Ramos (cell line): ENCODE data around the gene ZNF222.

Source experiments
- in situ Hi-C: fragments of 300-500 bp; cut with MboI; formaldehyde crosslinking; loops from one replicate; pipeline ENCODE4 v1.14.3; 2022; ENCODE audit warnings: low sequenced_read_pairs; ENCODE audit not compliant: unreplicated experiment

ZNF222 gene

DNA sequence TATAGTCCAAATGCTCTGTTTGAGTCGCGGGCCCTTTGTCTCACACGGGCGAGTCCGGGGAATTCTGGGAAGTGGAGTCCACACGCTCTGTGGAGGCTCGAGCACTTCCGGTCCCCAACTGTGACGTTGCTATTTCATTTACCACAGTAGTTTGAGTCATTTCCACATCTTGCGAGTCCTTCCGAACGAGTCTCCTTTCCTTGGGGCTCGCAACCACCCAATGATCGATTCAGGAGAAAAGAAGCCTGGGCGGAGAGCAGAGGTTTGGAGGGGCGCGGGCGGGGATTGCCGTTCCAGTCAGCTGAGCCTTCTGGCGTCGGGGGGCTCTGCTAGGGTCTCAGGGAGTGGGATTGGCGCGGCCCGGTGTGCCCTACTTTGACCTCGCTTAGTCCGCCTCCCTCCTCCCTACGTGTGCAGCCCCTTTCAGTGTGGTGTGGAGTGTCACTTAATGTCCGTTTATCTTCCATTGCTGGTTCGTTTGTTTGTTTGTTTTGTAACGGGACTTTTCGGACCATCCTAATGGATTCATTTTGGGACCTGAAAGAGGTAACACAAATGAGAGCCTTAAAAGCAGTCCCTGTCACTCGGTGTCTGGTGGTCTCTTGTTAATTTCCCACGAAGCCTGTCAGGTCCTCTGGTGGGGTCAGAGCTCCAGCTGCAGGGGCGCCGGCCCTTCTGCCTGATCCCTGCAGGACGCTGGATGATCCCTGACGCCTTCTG lies at the start of gene ZNF222:
ZNF222 (plus strand) TSS at position 163 of the 720 bp plus-strand sequence; CDS start at position 221, 58 bp downstream.
- in situ Hi-C loops = no loop called here

DNA sequence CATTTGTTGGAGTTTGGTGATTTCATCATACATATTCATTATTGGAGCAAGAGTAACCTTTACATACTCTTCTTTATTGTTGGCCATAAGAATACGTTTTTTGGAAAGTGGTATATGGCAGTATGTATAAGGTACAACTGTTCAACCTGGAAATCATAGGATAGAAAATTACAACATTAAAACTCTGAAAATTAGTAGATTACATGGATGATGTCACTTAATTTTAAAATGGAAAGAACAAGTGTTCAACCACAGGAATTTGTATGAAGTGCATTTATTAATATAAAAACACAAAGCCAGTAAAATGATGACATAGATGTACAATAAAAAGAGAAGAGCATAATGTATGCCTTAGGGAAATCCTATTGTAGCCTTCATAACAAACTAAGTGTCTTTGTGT lies 48.4 kb upstream of the ZNF222 start:
- in situ Hi-C loops = no loop called here

DNA sequence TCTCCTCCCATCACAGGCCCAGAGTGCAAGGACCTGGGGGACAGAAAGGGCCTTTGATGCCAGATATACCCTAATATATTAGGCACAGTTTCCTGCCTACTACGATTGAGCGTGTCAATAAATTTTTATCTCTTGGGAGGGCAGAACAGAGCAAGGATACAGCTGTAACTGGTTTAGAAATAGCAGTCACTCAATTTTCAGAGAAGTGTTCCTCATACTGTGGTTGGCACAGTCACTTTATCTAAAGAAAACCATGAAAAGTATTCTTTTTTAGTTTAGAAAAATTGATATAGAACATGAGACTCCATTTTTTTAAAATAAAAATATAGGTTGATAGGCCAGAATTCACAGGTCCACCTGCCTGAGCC lies 41.7 kb upstream of the ZNF222 start:
- in situ Hi-C loops = no loop called here

DNA sequence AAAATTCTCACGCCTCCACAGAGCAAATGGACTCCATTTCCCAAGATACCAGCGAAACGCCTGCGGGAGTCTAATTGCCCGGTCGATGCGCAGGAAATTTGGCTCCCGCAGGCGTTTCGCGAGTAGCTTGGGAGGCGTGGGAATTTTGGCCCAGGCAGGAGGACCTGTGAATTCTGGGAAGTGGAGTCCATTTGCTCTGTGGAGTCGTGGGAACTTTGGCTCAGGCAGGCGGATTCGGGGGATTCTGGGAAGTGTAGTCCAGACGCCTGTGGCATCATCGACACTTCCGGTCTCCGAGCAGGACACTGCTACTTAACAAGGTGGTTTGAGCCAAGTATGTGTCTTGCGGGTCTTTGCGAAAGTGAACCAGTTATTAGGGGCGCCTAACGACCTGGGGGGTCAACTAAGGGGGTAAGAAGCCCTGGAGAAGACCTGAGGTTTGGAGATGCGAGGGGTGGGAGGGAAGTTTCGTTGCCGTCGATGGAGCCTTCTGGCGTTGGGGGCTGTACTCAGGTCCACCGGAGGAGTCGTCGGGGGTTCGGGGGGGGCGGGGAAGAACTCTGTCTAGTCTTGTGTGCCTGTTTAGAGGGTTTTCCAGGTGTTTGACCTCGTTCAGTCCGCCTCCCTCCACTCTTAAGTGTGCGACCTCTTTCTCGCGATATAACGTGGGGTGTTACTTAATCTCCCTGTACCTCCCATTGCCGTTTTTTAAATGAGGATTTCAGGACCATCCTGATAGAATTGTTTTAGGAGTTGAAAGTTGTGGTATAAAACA lies 41.1 kb upstream of the ZNF222 start, which contains the start of gene ZNF155:
ZNF155 (plus strand) TSS at position 277 of the 775 bp plus-strand sequence. CDS start 4,356 bp downstream, outside the sequence.
- in situ Hi-C loops = no loop called here

DNA sequence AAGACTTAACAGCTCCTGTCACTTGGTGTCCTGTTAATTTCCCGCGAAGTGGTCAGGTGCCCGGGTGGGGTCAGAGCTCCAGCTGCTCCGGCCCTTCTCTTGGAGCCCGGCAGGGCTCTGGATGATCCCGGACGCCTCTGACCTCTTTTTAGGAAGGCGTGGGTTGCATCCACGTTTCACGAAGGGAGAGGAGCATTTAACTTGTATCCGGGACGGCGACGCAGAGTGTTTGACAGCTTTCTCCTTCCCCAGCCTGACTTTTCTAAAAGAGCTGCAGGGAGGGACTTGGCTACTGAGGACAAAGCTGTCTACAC lies 40.5 kb upstream of the ZNF222 start:
- in situ Hi-C loops = no loop called here

DNA sequence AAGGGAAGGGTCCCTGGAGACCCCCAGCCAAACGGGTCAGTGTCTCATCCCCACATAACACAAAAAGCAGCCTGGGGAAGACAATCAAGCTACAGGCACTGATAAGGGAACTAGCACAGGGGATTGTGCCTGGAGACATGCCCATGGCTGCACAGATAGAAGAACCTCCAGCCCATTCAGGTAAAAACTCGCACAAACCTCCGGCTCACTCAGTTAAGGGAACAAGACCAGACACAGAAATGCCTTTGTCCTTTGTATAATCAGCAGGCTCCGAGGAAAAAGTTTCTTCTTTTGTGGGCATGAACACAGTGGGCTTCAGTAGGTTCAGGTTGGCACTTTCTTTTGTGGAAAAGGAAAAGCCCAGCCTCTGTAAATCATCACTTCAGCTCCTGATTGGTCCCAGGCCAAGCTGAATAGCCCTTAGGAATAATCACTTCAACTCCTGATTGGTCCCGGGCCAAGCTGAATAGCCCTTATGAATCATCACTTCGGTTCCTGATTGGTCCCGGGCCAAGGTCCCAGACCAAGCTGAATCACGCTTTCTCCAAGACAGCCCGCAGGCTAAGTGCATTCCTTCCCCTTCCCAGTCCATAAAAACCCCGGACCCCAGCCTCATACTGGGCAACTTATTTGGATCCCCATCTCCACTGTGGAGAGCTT lies 27.4 kb upstream of the ZNF222 start:
- in situ Hi-C loops = no loop called here

DNA sequence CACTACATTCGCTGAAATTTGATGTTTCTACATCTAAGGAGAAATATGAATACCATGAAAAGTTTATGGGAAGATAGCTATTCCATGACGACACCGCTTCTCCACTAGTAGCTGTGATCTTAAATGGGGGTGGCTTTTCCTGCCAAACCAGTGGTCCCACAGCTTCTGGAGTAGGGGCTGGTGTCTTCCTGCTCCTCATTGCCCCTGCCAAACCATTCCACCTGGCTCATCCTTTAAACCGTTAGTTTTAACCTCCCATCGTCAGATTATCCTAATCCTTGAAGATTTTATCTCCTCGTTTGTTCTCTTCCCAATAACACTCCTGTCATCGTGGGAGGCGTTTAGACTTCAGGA lies 23.0 kb upstream of the ZNF222 start:
- in situ Hi-C loops = no loop called here

DNA sequence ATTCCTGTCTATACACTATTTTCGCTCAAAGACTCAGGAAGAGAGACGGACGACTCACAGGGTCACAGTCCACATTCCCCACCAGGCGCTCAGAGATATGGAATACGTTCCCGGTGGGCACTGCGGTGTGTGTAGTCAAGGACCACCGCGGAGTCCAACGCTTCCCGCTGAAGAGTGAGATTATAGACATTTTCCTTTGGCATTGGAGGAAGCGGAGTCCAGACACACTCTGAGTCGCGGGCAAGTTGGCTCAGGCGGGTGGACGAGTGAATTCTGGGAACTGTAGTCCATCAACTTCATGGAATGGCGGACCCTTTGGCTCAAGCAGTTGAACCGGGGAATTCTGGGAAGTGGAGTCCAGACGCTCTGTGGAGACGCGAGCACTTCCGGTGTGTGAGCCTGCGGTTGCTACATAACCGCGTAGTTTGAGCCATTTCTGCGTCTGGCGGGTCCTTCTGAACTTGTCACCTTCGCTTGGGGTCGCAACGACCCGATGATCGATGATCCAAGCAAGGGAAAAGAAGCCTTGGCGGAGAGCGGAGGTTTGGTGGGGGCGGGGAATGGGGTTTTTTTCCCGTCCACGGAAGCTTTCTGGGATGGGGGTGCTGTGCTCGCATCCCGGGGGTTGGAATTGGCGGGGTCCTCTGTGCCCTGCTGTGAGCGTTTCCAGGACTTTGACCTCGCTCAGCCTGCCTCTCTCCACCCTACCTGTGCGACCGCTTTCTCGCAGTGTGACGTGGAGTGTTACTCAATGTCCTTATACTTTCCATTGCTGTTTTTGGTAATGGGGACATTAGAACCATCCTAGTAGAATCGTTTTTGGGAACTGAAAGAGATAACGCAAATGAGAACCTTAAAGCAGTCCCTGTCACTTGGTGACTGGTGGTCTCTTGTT lies 22.4 kb upstream of the ZNF222 start, which contains the start of gene ZNF230:
ZNF230 (plus strand) TSS at position 392 of the 895 bp plus-strand sequence. CDS start 4,122 bp downstream, outside the sequence.
- in situ Hi-C loops = no loop called here

DNA sequence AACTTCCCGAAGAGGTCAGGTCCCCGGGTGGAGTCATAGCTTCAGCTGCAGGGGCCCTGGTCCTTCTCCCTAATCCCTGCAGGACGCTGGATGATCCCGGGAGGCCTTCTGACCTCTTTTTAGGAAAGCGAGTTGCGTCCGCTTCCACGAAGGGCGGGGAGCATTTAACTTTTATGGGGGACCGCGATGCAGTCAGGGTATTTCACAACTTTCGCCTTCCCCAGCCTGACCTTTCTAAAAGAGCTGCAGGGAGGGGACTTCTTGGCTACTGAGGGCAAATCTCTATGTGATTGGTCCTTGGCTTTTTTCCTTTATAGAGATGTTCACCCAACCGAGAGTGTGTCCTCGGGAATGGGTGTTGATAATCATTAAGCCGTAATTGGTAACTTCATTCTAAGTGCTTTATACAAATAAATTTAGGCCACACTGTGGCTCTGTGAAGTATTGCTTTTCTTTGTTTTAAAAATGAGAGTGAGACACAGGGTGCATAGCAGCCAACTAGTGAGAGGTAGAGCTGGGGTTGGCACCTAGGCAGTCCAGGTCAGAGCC lies 21.6 kb upstream of the ZNF222 start:
- in situ Hi-C loops = no loop called here

DNA sequence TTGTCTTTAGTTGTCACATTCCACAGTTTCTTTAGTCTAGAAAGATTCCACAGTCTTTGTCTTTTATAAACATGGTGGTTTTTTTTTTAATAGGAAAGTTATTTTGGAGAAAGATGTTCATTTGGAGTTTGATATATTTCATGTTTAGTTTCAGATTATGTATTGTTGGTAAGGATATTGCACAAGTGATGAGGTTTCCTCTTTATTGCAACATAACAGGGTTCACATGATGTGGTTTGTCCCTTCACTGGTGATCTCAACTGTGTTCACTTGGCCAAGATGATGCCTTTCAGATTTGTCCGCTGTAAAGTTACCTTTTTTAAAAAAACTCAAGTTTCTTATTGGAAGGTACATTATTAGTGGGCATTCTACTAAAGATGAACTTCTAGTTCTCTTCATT lies 19.2 kb upstream of the ZNF222 start:
- in situ Hi-C loops = no loop called here

DNA sequence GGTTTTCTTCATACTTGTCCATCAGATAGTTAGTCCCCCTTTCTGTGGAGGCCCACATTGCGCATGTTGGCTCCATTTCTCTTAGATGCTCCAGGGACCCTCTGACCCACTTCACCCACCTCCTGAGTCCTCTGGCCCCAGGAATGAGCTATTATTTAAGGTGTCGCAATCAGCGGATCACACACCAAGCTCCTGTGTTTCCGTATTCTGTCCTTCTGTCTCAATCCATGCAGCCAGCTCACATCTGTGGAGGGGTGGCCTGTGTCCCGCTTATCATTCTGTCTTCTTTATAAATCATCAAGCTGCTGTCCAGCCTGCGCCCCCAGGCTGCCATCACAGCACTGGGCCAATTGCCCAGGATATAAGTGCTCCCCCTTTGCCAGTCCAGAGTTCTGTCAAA lies 17.7 kb upstream of the ZNF222 start:
- in situ Hi-C loops = no loop called here

DNA sequence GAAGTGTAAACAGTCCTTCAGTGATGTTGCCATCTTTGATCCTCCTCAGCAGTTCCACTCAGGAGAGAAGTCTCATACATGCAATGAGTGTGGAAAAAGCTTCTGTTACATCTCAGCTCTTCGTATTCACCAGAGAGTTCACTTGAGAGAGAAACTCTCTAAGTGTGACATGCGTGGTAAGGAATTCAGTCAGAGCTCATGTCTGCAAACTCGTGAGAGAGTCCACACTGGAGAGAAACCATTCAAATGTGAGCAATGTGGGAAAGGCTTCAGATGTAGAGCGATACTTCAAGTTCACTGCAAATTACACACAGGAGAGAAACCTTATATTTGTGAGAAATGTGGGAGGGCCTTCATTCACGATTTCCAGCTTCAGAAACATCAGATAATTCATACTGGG lies 14.7 kb upstream of the ZNF222 start:
- in situ Hi-C loops = no loop called here

DNA sequence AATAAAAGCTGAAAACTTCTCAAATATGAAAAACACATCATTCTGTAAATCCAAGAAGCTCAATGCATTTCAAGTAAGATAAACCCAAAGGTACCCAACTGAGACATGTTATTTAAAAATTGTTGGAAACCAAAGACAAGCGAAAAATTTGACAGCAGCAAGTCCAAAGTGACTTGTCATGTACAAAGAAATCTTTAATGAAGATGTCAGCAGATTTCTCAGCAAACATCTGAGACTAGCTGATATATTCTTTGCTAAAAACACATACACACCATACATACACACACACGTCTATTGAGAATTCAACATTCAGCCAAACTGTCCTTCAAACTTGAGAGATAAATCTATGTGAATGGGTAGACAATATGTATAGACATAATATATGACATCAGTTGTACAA lies 5.7 kb upstream of the ZNF222 start:
- in situ Hi-C loops = no loop called here

DNA sequence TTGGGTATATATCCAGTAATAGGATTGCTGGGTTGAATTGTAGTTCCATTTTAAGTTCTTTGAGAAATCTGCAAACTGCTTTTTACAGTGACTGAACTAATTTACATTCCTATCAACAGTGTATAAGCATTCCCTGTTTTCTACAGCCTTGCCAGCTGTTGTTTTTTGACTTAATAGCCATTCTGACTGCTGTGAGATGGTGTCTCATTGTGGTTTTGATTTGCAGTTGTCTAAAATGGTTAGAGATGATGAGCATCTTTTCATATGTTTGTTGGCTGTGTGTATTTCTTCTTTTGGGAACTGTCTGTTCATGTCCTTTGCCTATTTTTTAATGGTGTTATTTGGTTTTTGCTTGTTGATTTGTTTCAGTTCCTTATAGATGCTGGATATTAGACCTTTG lies 4.0 kb upstream of the ZNF222 start:
- in situ Hi-C loops = no loop called here

DNA sequence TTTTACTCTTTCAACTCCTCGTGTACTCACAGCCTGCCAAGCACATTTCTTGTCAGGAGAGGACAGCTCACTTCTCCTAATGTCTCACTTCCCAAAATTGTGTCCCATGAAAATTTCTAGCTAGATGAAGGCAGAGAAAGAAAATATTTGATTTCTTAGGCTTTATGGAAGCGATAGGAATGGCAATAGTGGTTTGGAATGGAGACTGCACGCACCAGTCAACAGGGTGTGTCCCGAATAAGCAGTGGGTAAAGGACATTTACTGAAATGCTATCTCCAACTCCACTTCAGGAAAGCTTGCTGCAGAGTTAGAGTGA lies 321 bp upstream of the ZNF222 start:
- in situ Hi-C loops = no loop called here

DNA sequence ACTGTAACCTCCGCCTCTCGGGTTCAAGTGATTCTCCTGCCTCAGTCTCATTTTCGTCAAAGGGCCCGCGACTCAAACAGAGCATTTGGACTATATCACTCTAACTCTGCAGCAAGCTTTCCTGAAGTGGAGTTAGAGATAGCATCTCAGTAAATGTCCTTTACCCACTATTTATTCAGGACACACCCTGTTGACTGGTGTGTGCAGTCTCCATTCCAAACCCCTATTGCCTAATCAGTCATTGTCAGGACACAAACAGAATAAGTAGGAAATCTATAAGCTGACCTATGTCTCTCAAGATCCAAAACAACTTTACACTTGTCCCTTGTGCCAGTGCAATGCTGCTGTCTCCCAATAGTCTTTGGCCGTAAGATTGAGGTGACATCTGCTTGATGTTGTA lies 1.4 kb downstream of the ZNF222 start:
- in situ Hi-C loops = no loop called here

DNA sequence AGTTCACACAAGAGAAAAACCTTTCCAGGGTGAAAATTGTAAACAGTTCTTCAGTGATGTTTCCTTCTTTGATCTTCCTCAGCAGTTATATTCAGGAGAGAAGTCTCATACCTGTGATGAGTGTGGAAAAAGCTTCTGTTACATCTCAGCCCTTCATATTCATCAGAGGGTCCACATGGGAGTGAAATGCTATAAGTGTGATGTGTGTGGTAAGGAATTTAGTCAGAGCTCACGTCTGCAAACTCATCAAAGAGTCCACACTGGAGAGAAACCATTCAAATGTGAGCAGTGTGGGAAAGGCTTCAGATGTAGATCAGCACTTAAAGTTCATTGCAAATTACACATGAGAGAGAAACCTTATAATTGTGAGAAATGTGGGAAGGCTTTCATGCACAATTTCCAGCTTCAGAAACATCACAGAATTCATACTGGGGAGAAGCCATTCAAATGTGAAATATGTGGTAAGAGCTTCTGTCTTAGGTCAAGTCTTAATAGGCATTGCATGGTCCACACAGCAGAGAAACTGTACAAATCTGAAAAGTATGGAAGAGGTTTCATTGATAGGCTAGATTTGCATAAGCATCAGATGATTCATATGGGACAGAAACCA lies 6.9 kb downstream of the ZNF222 start:
- in situ Hi-C loops = no loop called here

DNA sequence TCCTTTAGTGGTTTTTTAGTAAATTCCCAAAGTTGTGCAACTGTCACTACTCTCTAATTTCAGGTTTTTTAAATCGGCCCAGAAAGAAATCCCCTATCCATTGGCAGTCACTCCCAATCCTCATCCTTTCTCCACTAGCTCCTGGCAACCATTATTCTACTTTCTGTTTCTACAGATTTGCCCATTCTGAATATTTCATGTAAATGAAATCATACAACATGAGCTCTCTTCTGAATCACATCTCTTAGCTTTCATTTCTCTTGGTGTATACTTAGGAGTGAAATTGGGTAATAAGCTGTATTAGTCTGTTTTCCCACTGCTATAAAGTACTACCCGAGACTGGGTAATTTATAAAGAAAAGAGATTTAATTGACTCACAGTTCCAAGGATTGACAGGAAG lies 17.0 kb downstream of the ZNF222 start:
- in situ Hi-C loops = no loop called here

DNA sequence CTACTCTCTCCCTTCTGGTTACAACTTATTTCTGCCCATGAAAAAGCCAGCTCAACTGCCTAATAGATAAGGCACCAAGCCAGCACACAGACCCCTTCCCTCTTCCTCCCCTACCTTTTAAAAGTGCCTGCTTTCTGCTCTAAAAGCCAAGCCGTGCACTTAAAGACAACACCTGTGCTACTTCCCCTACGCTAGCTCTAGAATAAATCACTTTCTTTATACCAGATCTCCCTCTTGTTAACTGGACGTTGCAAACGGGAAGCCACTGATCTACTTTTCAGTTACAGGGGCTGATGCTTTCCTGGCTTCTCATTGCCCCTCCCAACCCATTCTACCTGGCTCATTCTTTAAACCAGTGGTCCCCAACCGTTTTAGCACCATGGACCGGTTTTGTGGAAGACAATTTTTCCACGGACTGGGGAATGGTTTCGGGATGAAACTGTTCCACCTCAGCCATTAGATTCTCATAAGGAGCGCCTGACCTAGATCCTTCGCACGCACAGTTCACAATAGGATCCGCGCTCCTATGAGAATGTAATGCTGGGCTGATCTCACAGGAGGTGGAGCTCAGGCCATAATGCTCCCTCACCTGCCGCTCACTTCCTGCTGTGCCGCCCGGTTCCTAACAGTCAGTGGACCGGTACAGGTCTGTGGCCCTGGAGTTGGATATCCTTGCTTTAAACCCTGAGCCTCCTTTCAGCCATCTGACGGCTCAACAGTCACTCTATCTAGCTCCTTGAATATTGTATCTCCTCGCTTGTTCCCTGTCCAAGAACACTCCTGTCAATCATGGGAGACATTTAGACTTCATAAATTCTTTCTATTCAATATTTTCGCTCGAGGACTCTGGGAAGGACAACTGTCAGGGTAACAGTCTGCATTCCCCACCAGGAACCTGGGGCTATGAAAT lies 25.8 kb downstream of the ZNF222 start:
- in situ Hi-C loops = no loop called here
